DLD1 (cell line): ENCODE measurements around the gene ACOD1.

Experiments used
- in situ Hi-C: cut with HindIII; loops from 2 replicates; pipeline ENCODE4 v1.10.0; 2017; ENCODE audit warnings: low sequenced_read_pairs

Gene ACOD1

GRCh38 chr13:76982061-76982460, 33.8 kb downstream of the ACOD1 start:
- in situ Hi-C loops, result no loop called here

GRCh38 chr13:76983676-76984075, 35.4 kb downstream of the ACOD1 start:
- in situ Hi-C loops, result no loop called here

GRCh38 chr13:76991432-76991795, 43.1 kb downstream of the ACOD1 start:
- in situ Hi-C loops, result no loop called here

DNA sequence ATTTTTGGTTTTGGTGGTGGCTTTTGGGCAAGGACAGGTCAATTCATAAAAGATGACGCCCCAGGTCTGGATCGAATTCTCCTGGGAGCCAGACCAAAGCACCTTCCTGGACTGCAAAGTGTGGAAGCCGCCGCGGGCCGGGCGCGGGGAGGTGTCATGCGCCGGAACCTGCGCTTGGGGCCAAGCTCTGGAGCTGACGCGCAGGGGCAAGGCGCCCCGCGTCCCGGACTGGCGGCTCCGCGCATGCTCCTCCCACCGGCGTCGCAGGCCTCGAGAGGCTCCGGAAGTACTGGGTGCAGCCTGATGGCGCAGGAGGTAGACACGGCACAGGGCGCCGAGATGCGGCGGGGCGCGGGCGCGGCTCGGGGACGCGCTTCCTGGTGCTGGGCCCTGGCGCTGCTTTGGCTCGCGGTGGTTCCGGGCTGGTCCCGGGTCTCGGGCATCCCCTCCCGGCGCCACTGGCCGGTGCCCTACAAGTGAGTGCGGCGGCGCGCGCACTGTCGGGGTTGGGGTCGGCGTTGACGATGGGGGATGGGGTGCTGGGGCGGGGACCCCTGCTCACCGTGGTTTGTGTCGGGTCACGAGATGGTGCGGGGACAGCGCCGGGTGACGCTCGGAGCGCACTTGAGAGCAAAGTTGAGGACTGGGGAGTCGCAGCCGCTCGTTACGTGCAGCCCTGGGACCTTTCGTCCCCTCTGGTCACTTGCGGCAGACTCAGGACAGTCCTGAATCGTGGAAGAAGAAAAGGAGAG, 43.7 kb downstream of the ACOD1 start, which contains the start of gene CLN5:
Gene CLN5 (plus strand): TSS at position 286 of the 752 bp plus-strand sequence. CDS start 18 bp downstream, at position 304.
- in situ Hi-C loops, result no loop called here

DNA sequence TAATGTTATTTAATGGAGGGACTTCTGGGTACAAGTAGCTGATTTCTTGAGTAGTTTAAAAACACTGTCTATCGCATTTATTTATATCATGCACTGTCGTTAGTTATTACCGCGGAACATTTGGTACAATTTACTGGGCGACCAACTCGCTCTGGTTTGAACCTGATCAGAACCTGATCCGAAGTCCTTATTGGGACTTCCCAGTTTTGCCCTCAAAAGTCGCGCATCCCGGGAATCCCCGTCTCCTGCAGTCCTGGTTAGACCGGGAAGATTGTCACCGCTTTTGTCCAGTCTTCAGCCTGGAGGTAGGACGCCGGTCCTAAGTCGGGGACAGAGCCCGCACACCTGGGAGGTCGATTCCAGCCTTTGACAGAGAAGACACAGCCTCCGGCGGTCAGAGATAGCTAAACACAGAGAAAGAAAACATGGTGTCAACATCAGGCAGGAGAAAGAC, 44.3 kb downstream of the ACOD1 start:
- in situ Hi-C loops, result no loop called here

- in situ Hi-C loops, result no loop called here
Measured at GRCh38 chr13:76993021-76993420, 44.7 kb downstream of the ACOD1 start.

DNA sequence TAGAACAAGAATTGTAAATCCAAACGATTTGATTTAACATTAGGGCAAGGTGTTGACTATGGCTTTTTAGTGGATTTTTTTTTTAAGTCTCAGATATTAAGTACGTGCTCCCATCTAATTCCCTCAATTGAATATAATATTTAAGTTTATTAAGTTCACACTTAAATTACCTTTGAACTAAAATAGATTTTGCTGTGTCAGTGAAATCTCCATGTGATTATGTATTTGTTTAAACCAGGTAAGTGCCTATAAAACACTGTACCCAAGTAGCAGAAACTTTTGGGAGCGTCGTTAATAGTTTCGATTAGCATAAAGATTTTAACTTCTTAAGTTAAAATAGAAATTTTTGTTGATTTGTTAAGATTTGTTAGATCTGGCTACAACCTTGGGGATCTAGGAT, 45.2 kb downstream of the ACOD1 start:
- in situ Hi-C loops, result no loop called here

DNA sequence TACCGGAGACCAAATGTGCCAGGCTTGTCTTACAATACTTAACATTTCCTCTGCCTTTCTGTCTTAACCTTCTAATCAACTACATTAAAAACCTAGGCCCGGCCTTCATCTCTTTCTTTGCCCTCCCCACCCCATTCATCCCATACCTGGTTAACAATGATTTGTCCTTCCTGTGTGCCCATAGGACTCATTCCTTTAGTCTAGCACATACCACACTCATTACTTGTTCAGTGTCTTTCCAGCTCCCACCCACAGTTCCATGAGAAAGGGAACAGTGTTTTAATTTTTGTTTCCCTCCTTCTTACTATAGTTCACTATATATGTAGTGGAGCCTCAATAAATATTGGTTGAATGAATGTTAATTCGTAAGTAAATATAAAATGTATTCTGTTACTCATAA, 46.0 kb downstream of the ACOD1 start:
- in situ Hi-C loops, result no loop called here

DNA sequence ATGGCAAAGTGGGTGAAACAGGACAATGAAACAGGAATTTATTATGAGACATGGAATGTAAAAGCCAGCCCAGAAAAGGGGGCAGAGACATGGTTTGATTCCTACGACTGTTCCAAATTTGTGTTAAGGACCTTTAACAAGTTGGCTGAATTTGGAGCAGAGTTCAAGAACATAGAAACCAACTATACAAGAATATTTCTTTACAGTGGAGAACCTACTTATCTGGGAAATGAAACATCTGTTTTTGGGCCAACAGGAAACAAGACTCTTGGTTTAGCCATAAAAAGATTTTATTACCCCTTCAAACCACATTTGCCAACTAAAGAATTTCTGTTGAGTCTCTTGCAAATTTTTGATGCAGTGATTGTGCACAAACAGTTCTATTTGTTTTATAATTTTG, 52.2 kb downstream of the ACOD1 start:
- in situ Hi-C loops, result no loop called here

DNA sequence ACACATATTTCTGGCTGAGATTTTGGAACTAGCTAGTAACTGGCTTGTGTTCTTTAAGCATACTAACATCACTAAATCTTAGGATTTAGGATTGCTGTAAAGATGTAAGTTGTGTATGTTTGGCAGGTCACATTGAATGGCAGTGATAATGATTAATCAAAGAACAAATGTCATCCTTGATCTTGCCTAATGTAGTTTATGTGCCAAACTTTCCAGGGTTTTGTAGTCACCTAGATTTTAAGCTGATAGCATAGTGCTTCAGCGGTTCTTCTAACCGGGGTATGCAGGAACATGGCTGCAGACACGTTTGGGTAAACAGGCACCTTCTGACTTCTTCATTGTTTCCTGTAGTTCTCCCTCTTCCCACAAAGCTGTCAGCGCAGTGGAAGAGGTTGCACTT, 53.2 kb downstream of the ACOD1 start:
- in situ Hi-C loops, result no loop called here

- in situ Hi-C loops, result no loop called here
Measured at GRCh38 chr13:77001963-77002587, 53.8 kb downstream of the ACOD1 start.

DNA sequence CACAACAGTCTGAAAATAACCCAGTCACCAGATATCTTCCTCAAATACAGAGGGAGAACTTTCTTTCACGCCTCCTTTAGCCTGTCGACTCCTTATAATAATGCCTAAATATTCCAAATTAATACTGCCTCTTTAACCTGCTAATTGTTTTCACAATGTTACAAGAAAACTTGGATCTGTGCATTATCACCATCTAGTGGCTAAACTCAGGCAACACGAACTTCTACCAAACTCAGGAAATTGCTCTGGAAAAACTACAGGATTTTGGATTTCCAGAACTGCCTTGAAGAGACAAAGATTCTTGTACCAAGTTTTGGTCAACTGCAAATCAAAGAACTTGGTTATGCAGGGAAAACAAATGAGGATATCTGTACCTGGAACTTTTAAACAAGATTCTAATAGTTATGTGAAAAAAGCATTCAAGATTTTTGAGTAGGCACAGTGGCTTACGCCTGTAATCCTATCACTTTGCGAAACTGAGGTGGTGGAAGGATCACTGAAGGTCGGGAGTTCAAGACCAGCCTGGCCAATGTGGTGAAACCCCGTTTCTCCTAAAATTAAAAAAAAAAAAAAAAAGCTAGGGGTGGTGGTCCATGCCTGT, 54.4 kb downstream of the ACOD1 start:
- in situ Hi-C loops, result no loop called here
